GM06990 (cell line): ENCODE results near the gene TPST1.

Experiments
- DNase-seq: peaks from one replicate; pipeline ENCODE4 v3.0.0-alpha.2; 2011; ENCODE audit not compliant: insufficient read length; ENCODE audit errors: extremely low read depth
- H3K27me3 ChIP-seq: replicated peaks from 2 replicates; pipeline ENCODE4 v1.6.0; 2011; ENCODE audit warnings: low read length; ENCODE audit not compliant: control insufficient read depth, insufficient read depth
- H3K36me3 ChIP-seq: 2 replicates; pipeline ENCODE4 v1.5.1; 2011; ENCODE audit warnings: low read length; ENCODE audit not compliant: control insufficient read depth, insufficient read depth
- H3K4me3 ChIP-seq: replicated peaks from 2 replicates; pipeline ENCODE4 v1.5.1; 2011; ENCODE audit warnings: low read depth, mild to moderate bottlenecking, control low read depth, low read length
- TF ChIP-seq, protein P1 (sequence below): IDR thresholded peaks from 2 replicates; pipeline ENCODE4 v1.5.1; 2011; ENCODE audit warnings: low read length, control low read depth, mild to moderate bottlenecking, inconsistent platforms; ENCODE audit not compliant: insufficient read depth, poor library complexity, severe bottlenecking

TPST1 gene

DNA sequence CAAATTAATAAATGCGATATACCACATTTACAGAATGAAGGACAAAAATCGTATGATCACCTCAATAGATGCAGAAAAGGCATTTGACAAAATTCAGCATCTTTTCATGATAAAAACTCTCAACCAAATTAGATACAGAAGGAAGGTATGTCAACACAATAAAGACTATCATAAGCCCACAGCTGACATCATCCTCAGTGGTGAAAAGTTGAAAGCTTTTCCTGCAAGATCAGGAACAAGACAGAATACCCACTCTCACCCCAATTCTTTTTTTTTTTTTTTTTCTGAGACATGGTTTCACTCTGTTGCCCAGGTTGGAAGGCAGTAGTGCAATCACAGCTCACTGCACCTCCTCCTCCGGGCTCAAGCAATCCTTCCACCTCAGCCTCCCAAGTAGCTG is 67.2 kb downstream of the TPST1 start:
- no peaks in the 10 kb centered on the region for H3K36me3 ChIP-seq
- H3K27me3 ChIP-seq, result no peaks in the 10 kb centered on the region
- H3K4me3 ChIP-seq, result no peak overlapping the region
- no peak for DNase-seq
- TF ChIP-seq, protein P1, sequence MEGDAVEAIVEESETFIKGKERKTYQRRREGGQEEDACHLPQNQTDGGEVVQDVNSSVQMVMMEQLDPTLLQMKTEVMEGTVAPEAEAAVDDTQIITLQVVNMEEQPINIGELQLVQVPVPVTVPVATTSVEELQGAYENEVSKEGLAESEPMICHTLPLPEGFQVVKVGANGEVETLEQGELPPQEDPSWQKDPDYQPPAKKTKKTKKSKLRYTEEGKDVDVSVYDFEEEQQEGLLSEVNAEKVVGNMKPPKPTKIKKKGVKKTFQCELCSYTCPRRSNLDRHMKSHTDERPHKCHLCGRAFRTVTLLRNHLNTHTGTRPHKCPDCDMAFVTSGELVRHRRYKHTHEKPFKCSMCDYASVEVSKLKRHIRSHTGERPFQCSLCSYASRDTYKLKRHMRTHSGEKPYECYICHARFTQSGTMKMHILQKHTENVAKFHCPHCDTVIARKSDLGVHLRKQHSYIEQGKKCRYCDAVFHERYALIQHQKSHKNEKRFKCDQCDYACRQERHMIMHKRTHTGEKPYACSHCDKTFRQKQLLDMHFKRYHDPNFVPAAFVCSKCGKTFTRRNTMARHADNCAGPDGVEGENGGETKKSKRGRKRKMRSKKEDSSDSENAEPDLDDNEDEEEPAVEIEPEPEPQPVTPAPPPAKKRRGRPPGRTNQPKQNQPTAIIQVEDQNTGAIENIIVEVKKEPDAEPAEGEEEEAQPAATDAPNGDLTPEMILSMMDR, result no peak

DNA sequence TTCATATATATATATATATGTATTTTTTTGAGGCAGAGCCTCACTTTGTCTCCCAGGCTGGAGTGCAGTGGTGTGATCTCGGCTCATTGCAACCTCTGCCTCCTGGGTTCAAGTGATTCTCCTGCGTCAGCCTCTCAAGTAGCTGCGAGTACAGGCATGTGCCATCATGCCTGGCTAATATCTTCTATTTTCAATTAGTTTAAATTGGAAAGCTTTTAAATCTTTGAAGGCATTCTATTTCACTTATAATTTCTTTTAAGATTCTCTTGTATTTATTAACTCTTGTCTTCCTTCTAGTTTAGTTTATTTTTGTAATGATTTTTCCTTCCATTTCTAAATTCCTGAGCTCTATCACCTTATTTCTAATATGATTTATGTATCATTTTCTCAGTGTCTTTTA is 71.2 kb downstream of the TPST1 start:
- TF ChIP-seq, protein P1, result no peak
- Histone ChIP-seq H3K36me3 (no peaks in the 10 kb centered on the region), H3K4me3 (no peak overlapping the region), H3K27me3 (no peaks in the 10 kb centered on the region)
- DNase-seq, result no peak

DNA sequence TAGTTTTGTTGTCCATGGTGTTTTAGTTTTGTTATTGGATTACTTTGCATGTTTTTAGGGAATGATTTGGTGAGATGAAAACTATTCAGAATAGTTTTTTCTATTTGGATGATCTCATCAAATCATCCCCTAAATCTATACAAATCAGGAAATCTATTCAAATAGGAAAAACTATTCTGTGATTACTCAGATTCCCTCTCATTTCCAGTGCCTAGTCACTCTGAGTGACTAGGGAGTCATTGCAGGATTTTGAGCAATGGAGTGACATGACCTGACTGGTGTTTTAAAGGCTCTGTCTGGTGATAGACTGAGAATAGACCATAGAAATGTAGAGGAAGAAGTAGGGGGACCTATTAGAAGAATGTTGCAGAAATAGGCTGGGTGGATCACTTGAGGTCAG is 72.4 kb downstream of the TPST1 start:
- no peak for DNase-seq
- TF ChIP-seq, protein P1, result no peak
- Histone ChIP-seq H3K27me3 (no peaks in the 10 kb centered on the region), H3K36me3 (no peaks in the 10 kb centered on the region), H3K4me3 (no peak overlapping the region)

DNA sequence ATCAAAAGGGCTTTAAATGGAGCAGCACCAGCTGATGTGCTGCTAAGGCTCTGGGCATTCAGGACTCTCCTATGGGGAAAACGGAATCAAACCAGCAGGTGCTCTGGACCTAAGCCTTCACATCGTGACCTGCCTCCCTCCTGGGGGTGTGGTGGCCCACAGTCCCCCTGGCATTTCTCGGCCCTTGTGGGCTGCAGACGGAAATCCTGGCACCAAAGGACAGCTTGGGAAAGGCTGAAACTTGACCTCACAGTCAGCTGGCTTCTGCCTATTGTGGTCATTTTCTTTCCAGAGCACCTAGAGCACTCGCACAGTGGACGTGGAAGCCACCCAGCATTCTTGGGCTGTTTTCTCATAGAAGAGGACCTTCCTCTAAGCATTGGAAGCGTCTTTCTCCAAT is 74.8 kb downstream of the TPST1 start:
- H3K27me3 ChIP-seq, result no peaks in the 10 kb centered on the region
- no peak for DNase-seq
- TF ChIP-seq, protein P1, result no peak
- no peaks in the 10 kb centered on the region for H3K36me3 ChIP-seq
- H3K4me3 ChIP-seq, result no peak overlapping the region

DNA sequence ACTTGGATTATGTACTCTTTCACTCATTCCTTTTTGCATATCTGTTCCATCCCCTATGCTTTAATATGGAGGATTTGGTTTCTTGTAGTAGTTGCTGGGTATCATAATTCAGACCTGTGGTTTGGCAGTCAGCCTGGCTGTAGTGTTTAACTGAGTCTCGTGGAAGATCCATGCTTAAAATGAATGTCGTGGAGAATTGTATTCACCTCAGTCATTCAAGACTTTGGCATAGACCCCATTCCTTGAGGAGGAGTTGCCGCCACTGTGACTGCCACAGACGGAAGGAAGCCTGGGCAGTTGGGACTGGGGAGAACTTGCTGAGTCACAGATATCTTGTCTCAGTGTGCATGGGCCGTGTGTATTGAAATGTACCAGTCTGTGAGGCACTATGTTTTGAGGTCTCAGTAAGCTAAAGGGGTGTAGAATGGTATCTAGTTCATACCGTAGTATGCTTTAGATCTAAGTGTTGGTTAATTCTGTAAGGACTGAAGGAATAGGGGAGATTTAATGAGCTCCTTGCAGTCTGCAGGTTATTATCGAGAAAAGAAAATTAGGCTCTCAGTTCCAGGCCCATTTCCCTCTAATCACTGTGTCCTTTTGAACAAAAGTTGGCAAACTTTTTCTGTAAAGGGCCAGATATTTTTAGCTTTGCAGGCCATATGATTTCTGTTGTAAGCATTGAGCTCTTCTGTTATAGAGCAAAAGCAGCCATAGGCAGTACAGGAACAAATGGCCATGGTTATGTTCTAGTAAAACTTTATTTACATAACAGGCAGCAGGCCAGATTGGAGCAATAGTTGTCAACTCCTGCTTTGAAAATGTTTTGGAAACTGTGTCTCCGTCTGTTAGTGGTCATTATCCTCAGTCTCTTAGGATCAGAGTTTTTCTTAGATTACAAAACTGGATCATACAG is 76.8 kb downstream of the TPST1 start:
- Histone ChIP-seq H3K27me3 (no peaks in the 10 kb centered on the region), H3K4me3 (no peak overlapping the region), H3K36me3 (no peaks in the 10 kb centered on the region)
- DNase-seq, result no peak
- TF ChIP-seq, protein P1, result no peak
